Posterior vena cava (tissue), 2 donors: Measurements from ENCODE around the gene TMEM62. TPM values are rescaled to one million over a fixed set of nuclear protein-coding genes. Genes with fewer than 3 reads are reported as not detected.

Experiments
- DNase-seq: peaks from one replicate; pipeline ENCODE4 v3.0.0-alpha.2; 2020; ENCODE audit warnings: low spot score
- intact Hi-C, 2 donors: fragments of 100-400 bp; cut with DNase I; formaldehyde crosslinking; loops; one replicate each; pipeline versions ENCODE4 v1.14.1 to v1.14.2; 2022 to 2023
- long read RNA-seq, 2 donors: library from polyadenylated mRNA; unstranded; transcript quantifications; one replicate each; pipeline ENCODE4 v2.0.0, GENCODE V29; 2020 to 2021
- total RNA-seq, 2 donors: library from RNA; stranded (reverse); fragmentation: NEBNext Ultra II Directional; extraction: Animal tissue kit (Norgen Biotek cat#: 25700); gene quantifications; one replicate each; pipeline ENCODE4 v1.2.1, GENCODE V29; 2021
- donor health status: DM: yes; HTN: yes; CAD: no.
- donor health status: DM: yes; HTN: yes; CAD: no.

The TMEM62 gene
- total RNA-seq = 10 to 100 TPM; 16.0 to 17.3 TPM
- long read RNA-seq, donor 1, partial matches to known transcripts = 0 of 3 reads
- long read RNA-seq, donor 1, other reads (novel, unspliced or antisense) = 3 of 3 reads
- long read RNA-seq, donor 2, partial matches to known transcripts = 1 of 6 reads
- long read RNA-seq, donor 2, other reads (novel, unspliced or antisense) = 3 of 6 reads

- intact Hi-C loops = no loop called here
- DNase-seq = peak; percentile 93
Observed at GRCh38 chr15:43133430-43134156, at the start of gene TMEM62. Gene TMEM62 (plus strand): TSS chr15:43133586. CDS start chr15:43133803, 217 bp downstream.

GRCh38 chr15:43085921-43086320 is 47.5 kb upstream of the TMEM62 start:
- no peak for DNase-seq
- intact Hi-C loops = no loop called here

GRCh38 chr15:43086551-43086950 is 46.8 kb upstream of the TMEM62 start:
- intact Hi-C loops = no loop called here
- no peak for DNase-seq

- intact Hi-C loops = no loop called here
- DNase-seq = no peak
Observed at GRCh38 chr15:43091859-43092258, 41.5 kb upstream of the TMEM62 start.

- intact Hi-C loops = no loop called here
- DNase-seq = no peak
Observed at GRCh38 chr15:43093026-43093425, 40.4 kb upstream of the TMEM62 start.

- no peak for DNase-seq
- intact Hi-C loops = no loop called here
Observed at GRCh38 chr15:43094416-43095030, 38.9 kb upstream of the TMEM62 start.

- intact Hi-C loops = no loop called here
- DNase-seq = no peak
Observed at GRCh38 chr15:43095243-43095642, 38.1 kb upstream of the TMEM62 start.

GRCh38 chr15:43095708-43096347 is 37.6 kb upstream of the TMEM62 start:
- intact Hi-C loops = no loop called here
- DNase-seq = no peak

GRCh38 chr15:43096411-43096810 is 37.0 kb upstream of the TMEM62 start:
- no peak for DNase-seq
- intact Hi-C loops = no loop called here

GRCh38 chr15:43099105-43099845 is 34.1 kb upstream of the TMEM62 start:
- intact Hi-C loops = no loop called here
- DNase-seq = no peak

- DNase-seq = no peak
- intact Hi-C loops = no loop called here
Observed at GRCh38 chr15:43100971-43101370, 32.4 kb upstream of the TMEM62 start.

GRCh38 chr15:43102187-43102586 is 31.2 kb upstream of the TMEM62 start:
- DNase-seq = no peak
- intact Hi-C loops = no loop called here

- DNase-seq = no peak
- intact Hi-C loops = no loop called here
Observed at GRCh38 chr15:43103907-43104306, 29.5 kb upstream of the TMEM62 start.

GRCh38 chr15:43104426-43104825 is 29.0 kb upstream of the TMEM62 start:
- intact Hi-C loops = no loop called here
- DNase-seq = no peak

- intact Hi-C loops = no loop called here
- no peak for DNase-seq
Observed at GRCh38 chr15:43105077-43105736, 28.2 kb upstream of the TMEM62 start.

GRCh38 chr15:43105778-43106485 is 27.5 kb upstream of the TMEM62 start, which contains the start of gene UBR1:
Gene UBR1 (minus strand): TSS chr15:43106038. CDS start chr15:43106022, 16 bp downstream.
- intact Hi-C loops = no loop called here
- DNase-seq = peak; percentile 98

- DNase-seq = no peak
- intact Hi-C loops = no loop called here
Observed at GRCh38 chr15:43106486-43106829, 26.9 kb upstream of the TMEM62 start.

- DNase-seq = no peak
- intact Hi-C loops = no loop called here
Observed at GRCh38 chr15:43107751-43108150, 25.6 kb upstream of the TMEM62 start.

GRCh38 chr15:43111354-43111753 is 22.0 kb upstream of the TMEM62 start:
- intact Hi-C loops = no loop called here

More at GRCh38 chr15:43111354-43111753, 22.0 kb upstream of the TMEM62 start:
- no peak for DNase-seq
